K562 (cell line): ENCODE results near the gene LRRC8C.

Source experiments
- BHLHE40 ChIP-seq: IDR thresholded peaks from 2 replicates; pipeline ENCODE4 v1.6.1; 2011; ENCODE audit warnings: low read length, improper control_type of control experiment
- CHD1 ChIP-seq: fragments of 200-600 bp; sonication (generic); IDR thresholded peaks from one replicate; pipeline ENCODE4 v1.6.1; 2012; ENCODE audit warnings: mild to moderate bottlenecking, moderate library complexity, low read length, inconsistent platforms
- CTCF ChIP-seq, 3 experiments: IDR thresholded peaks in 2 of 3; conservative IDR thresholded peaks in 1 of 3; 2 replicates each; pipeline ENCODE4 v1.5.1; 2011 to 2012; ENCODE audit warnings: low read length in 3 of 3, mild to moderate bottlenecking in 3 of 3, control low read depth in 2 of 3, improper control_type of control experiment in 1 of 3, inconsistent platforms in 1 of 3, low read depth in 1 of 3, mixed read lengths in 1 of 3, moderate library complexity in 1 of 3; ENCODE audit not compliant: insufficient read depth in 2 of 3
- EP300 ChIP-seq: IDR thresholded peaks from 2 replicates; pipeline ENCODE4 v1.6.1; 2012; ENCODE audit warnings: low read length, improper control_type of control experiment
- SIN3A ChIP-seq, 2 experiments: fragments of 150-350 bp in 1 of 2; IDR thresholded peaks; 2 replicates each; pipeline ENCODE4 v1.6.1; 2011 to 2016; ENCODE audit warnings: borderline replicate concordance in 2 of 2, low read depth in 2 of 2, low read length in 2 of 2, mild to moderate bottlenecking in 2 of 2, moderate library complexity in 2 of 2; ENCODE audit not compliant: control insufficient read depth in 1 of 2
- TAF1 ChIP-seq: IDR thresholded peaks from 2 replicates; pipeline ENCODE4 v1.6.1; 2011; ENCODE audit warnings: mild to moderate bottlenecking, low read length, moderate library complexity; ENCODE audit not compliant: insufficient read depth, control insufficient read depth, severe bottlenecking; ENCODE audit errors: extremely low read depth
- TF ChIP-seq, protein P1 (sequence below), 2 experiments: fragments of 450-650 bp in 1 of 2; IDR thresholded peaks; 2 replicates each; pipeline ENCODE4 v1.6.1; 2011 to 2017; ENCODE audit warnings: low read depth in 2 of 2, antibody characterized with exemption in 1 of 2, borderline replicate concordance in 1 of 2, low read length in 1 of 2, mild to moderate bottlenecking in 1 of 2, mixed read lengths in 1 of 2; ENCODE audit not compliant: control insufficient read depth in 1 of 2

DNA sequence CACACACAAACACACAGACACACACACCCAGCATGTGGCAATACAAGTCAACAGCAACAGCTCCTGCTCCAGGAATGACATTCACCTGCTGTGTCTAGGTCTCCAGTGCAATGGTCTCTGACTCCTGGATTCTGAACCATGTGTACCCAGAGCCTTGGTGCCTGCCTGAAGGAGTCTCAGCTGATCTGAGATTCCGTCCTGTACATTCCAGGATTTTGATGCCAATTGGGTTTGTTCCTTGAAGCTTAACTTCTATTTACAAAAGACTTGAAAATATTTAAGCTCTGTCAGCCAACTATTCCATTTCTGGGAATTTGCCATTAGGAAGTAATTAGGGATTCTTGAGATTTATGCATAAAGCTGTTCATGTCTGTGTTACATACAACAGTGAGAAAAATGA lies 102.6 kb downstream of the LRRC8C start:
- TF ChIP-seq, protein P1, sequence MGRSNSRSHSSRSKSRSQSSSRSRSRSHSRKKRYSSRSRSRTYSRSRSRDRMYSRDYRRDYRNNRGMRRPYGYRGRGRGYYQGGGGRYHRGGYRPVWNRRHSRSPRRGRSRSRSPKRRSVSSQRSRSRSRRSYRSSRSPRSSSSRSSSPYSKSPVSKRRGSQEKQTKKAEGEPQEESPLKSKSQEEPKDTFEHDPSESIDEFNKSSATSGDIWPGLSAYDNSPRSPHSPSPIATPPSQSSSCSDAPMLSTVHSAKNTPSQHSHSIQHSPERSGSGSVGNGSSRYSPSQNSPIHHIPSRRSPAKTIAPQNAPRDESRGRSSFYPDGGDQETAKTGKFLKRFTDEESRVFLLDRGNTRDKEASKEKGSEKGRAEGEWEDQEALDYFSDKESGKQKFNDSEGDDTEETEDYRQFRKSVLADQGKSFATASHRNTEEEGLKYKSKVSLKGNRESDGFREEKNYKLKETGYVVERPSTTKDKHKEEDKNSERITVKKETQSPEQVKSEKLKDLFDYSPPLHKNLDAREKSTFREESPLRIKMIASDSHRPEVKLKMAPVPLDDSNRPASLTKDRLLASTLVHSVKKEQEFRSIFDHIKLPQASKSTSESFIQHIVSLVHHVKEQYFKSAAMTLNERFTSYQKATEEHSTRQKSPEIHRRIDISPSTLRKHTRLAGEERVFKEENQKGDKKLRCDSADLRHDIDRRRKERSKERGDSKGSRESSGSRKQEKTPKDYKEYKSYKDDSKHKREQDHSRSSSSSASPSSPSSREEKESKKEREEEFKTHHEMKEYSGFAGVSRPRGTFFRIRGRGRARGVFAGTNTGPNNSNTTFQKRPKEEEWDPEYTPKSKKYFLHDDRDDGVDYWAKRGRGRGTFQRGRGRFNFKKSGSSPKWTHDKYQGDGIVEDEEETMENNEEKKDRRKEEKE (IDR thresholded peaks at IDR 0.05; ENCODE audit: borderline replicate concordance in 1 of 2, control insufficient read depth in 1 of 2, low read depth in 2 of 2, low read length in 1 of 2) = no peak
- TF ChIP-seq SIN3A (IDR thresholded peaks at IDR 0.05; ENCODE audit: borderline replicate concordance in 2 of 2, control insufficient read depth in 1 of 2, low read depth in 2 of 2, low read length in 2 of 2) (no peak), CHD1 (no peak), TAF1 (no peak), CTCF (IDR thresholded peaks at IDR 0.05 in 2 of 3, conservative IDR thresholded peaks at IDR 0.05 in 1 of 3; ENCODE audit: insufficient read depth in 2 of 3, low read depth in 1 of 3, low read length in 3 of 3) (no peak), BHLHE40 (no peak), EP300 (no peak)
